ENCODE results near the gene PRDX2.

- TF ChIP-seq POLR2A (IDR thresholded peaks at IDR 0.05; ENCODE audit: low read length), result no peak
- no peak for TF ChIP-seq GATA1 (IDR thresholded peaks at IDR 0.05; ENCODE audit: low read depth, low read length)
These were observed 51.6 kb downstream of the PRDX2 start for GRCh38 chr19:12749938-12750521.
